Measurements from ENCODE around the gene SCUBE3. TPM values are rescaled to one million over a fixed set of nuclear protein-coding genes. Genes with fewer than 3 reads are reported as not detected.
A peak's percentile ranks its signal among the peaks of the same experiment; 100 is the strongest.

The SCUBE3 gene
- total RNA-seq, 1 experiment from 2014 or later: 0.05 TPM

- TF ChIP-seq SP1 (IDR thresholded peaks at IDR 0.05; ENCODE audit: low read depth) (no peak), SRF (IDR thresholded peaks at IDR 0.05; ENCODE audit: low read depth) (no peak), RAD21 (IDR thresholded peaks at IDR 0.05; ENCODE audit: low read depth) (peak; percentile 77), ZNF274 (IDR thresholded peaks at IDR 0.05; ENCODE audit: low read depth, low read length) (no peak), CEBPB (IDR thresholded peaks at IDR 0.05; ENCODE audit: low read depth) (no peak)
- TF ChIP-seq, protein P1, sequence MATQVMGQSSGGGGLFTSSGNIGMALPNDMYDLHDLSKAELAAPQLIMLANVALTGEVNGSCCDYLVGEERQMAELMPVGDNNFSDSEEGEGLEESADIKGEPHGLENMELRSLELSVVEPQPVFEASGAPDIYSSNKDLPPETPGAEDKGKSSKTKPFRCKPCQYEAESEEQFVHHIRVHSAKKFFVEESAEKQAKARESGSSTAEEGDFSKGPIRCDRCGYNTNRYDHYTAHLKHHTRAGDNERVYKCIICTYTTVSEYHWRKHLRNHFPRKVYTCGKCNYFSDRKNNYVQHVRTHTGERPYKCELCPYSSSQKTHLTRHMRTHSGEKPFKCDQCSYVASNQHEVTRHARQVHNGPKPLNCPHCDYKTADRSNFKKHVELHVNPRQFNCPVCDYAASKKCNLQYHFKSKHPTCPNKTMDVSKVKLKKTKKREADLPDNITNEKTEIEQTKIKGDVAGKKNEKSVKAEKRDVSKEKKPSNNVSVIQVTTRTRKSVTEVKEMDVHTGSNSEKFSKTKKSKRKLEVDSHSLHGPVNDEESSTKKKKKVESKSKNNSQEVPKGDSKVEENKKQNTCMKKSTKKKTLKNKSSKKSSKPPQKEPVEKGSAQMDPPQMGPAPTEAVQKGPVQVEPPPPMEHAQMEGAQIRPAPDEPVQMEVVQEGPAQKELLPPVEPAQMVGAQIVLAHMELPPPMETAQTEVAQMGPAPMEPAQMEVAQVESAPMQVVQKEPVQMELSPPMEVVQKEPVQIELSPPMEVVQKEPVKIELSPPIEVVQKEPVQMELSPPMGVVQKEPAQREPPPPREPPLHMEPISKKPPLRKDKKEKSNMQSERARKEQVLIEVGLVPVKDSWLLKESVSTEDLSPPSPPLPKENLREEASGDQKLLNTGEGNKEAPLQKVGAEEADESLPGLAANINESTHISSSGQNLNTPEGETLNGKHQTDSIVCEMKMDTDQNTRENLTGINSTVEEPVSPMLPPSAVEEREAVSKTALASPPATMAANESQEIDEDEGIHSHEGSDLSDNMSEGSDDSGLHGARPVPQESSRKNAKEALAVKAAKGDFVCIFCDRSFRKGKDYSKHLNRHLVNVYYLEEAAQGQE (IDR thresholded peaks at IDR 0.05; ENCODE audit: low read depth): no peak
Observed at GRCh38 chr6:35294308-35294945, 80.7 kb downstream of the SCUBE3 start (continued).

DNA sequence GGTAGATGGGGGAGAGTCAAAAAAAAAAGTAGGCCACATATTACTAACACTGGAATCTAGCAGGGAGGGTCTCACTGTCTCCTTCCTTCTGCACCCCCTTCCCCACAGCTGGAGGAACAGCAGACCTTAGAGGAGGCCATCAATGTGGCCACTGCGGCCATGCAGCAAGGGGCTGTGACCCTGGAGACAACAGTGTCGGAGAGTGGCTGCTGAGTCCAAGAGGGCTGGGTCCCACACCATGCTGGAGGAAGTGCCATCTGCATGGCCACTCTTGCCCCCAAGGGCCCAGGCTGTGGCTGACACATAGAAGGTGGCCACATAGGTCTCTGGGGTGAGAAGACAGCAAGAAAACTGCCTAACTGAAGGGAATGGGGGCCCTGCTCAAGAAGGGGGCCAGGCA lies 81.3 kb downstream of the SCUBE3 start:
- Histone ChIP-seq H3K36me3 (ENCODE audit: control insufficient read depth in 1 of 2, insufficient read depth in 2 of 2, low read length in 2 of 2) (peaks cover 11 to 17% of the 10 kb centered on the region in 2 experiments; a peak in 3 of 4 replicates), H3K79me2 (ENCODE audit: insufficient read depth, low read length) (peaks cover 14% of the 10 kb centered on the region; the same call in 1 of the 2 replicates), H3K27me3 (ENCODE audit: insufficient read depth, low read length) (no peaks in the 10 kb centered on the region), H2AFZ (ENCODE audit: low read depth, low read length, poor library complexity, severe bottlenecking) (no peak overlapping the region), H3K4me1 (ENCODE audit: control insufficient read depth in 1 of 2, insufficient read depth in 2 of 2, low read length in 2 of 2) (peaks cover 7 to 25% of the 10 kb centered on the region in 2 experiments; a peak in 3 of 4 replicates), H3K9me3 (ENCODE audit: control insufficient read depth in 1 of 2, insufficient read depth in 1 of 2, low read depth in 1 of 2, low read length in 2 of 2) (no peaks in the 10 kb centered on the region), H3K4me2 (ENCODE audit: low read length) (no peak overlapping the region), H3K27ac (ENCODE audit: low read depth, low read length) (no peak overlapping the region), H4K20me1 (ENCODE audit: insufficient read depth) (no peaks in the 10 kb centered on the region), H3K9ac (ENCODE audit: low read length) (no peak overlapping the region), H3K4me3 (replicated peaks in 1 of 2; ENCODE audit: low read depth in 1 of 2, low read length in 2 of 2) (no peak overlapping the region), H3K9me2 (ENCODE audit: insufficient read depth) (no peaks in the 10 kb centered on the region)
- intact Hi-C loops (cut with micrococcal nuclease): no loop called here
- ChIA-PET POLR2A (no interaction called here), RAD21 (ENCODE audit: low non-redundant PET in 1 of 2, low total read pairs in 2 of 2, uncharacterized antibody in 2 of 2, unreplicated experiment in 2 of 2) (interaction anchor here in 1 of 2 experiments (1.7 kb wide), 1 partner anchor 154 kb away, joined by 5 read pairs; no protein-coding TSS in a partner anchor), CTCF (interaction anchor here (1.2 to 3.8 kb wide), 3 partner anchors 47 to 155 kb away, joined by 3 to 46 read pairs (median 18); partner anchors contain the start of genes FANCE and PPARD)
- ATAC-seq (no peak), DNase-seq (ENCODE audit: low read depth, low spot score) (no peak)
- BruUV-seq (replicated peaks): no TSS peak
- TF ChIP-seq ZFX (IDR thresholded peaks at IDR 0.05) (no peak), EGR1 (IDR thresholded peaks at IDR 0.05; ENCODE audit: low read depth) (no peak), JUND (IDR thresholded peaks at IDR 0.05) (no peak), TCF7L2 (IDR thresholded peaks at IDR 0.05; ENCODE audit: borderline replicate concordance, extremely low read depth, insufficient read depth, insufficient read length) (no peak), SP1 (IDR thresholded peaks at IDR 0.05; ENCODE audit: low read depth) (no peak), RAD21 (IDR thresholded peaks at IDR 0.05; ENCODE audit: low read depth) (no peak), ZNF274 (IDR thresholded peaks at IDR 0.05; ENCODE audit: low read depth, low read length) (no peak), EZH2 (IDR thresholded peaks at IDR 0.05) (no peak), SRF (IDR thresholded peaks at IDR 0.05; ENCODE audit: low read depth) (no peak)
- TF ChIP-seq, protein P2, sequence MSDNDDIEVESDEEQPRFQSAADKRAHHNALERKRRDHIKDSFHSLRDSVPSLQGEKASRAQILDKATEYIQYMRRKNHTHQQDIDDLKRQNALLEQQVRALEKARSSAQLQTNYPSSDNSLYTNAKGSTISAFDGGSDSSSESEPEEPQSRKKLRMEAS (IDR thresholded peaks at IDR 0.05): no peak
- TF ChIP-seq, protein P3, sequence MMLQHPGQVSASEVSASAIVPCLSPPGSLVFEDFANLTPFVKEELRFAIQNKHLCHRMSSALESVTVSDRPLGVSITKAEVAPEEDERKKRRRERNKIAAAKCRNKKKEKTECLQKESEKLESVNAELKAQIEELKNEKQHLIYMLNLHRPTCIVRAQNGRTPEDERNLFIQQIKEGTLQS (IDR thresholded peaks at IDR 0.05): no peak

All from HCT116 (cell line).